Measurements from ENCODE around the gene SGMS1.

DNA sequence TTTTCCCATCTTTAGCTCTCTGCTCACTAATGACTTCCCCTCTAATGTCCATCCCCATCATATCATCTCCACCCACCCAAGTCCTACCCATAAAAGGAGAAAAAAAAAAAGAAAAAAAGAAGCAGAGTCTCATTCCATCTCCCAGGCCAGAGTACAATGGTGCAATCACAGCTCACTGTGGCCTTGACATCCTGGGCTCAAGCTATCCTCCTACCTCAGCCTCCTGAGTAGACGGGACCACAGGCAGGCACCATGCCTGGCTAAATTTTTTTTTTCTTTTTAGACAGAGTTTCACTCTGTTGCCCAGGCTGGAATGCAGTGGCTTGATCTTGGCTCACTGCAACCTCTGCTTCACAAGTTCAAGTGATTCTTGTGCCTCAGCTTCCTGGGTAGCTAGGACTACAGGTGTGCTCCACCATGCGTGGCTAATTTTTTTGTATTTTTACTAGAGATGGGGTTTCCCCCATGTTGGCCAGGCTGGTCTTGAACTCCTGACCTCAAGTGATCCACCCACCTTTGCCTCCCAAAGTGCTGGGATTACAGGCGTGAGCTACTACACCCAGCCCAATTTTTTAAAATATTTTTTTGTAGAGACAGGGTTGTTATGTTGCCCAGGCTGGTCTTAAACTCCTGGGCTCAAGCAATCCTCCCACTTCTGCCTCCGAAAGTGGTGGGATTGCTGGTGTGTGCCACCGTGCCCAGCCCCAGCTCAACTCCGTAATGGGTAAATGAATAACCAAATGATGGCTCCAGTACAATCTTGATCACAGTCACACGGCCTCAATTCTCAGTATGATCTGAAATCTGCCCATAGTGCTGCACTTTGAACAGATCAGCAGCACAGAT is 24.6 kb upstream of the SGMS1 start:
- TF ChIP-seq, protein P1, sequence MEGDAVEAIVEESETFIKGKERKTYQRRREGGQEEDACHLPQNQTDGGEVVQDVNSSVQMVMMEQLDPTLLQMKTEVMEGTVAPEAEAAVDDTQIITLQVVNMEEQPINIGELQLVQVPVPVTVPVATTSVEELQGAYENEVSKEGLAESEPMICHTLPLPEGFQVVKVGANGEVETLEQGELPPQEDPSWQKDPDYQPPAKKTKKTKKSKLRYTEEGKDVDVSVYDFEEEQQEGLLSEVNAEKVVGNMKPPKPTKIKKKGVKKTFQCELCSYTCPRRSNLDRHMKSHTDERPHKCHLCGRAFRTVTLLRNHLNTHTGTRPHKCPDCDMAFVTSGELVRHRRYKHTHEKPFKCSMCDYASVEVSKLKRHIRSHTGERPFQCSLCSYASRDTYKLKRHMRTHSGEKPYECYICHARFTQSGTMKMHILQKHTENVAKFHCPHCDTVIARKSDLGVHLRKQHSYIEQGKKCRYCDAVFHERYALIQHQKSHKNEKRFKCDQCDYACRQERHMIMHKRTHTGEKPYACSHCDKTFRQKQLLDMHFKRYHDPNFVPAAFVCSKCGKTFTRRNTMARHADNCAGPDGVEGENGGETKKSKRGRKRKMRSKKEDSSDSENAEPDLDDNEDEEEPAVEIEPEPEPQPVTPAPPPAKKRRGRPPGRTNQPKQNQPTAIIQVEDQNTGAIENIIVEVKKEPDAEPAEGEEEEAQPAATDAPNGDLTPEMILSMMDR (IDR thresholded peaks at IDR 0.05; ENCODE audit: extremely low read depth in 1 of 2, insufficient read depth in 1 of 2, low read depth in 1 of 2, low read length in 2 of 2), result no peak
- no peak for TF ChIP-seq POLR2A (IDR thresholded peaks at IDR 0.05; ENCODE audit: low read depth, low read length)
- no peak for TF ChIP-seq POLR2AphosphoS5 (IDR thresholded peaks at IDR 0.05; ENCODE audit: insufficient read depth, low read depth, low read length)
- no peak for TF ChIP-seq GATA2 (IDR thresholded peaks at IDR 0.05; ENCODE audit: insufficient read depth, insufficient read length, low read depth, low read length)
- TF ChIP-seq MAX (IDR thresholded peaks at IDR 0.05; ENCODE audit: insufficient read depth, insufficient read length), result no peak

Measured in endothelial cell of umbilical vein (primary cell).